GM18517 (cell line): ENCODE data around the gene GPC3.

ENCODE experiments used
- ATAC-seq: cut with Tn5 transposase; IDR thresholded peaks from one replicate; pipeline ENCODE4 v1.9.1; 2021; ENCODE audit warnings: mild to moderate bottlenecking, moderate library complexity; ENCODE audit not compliant: unreplicated experiment

GPC3 gene

GRCh38 chrX:133658293-133658911, 327.0 kb downstream of the GPC3 start:
- ATAC-seq = no peak

- ATAC-seq = no peak
Measured at GRCh38 chrX:133655275-133656265, 329.8 kb downstream of the GPC3 start.

- ATAC-seq = no peak
Measured at GRCh38 chrX:133654811-133655210, 330.6 kb downstream of the GPC3 start.

- ATAC-seq = no peak
Measured at GRCh38 chrX:133653358-133653757, 332.0 kb downstream of the GPC3 start.

GRCh38 chrX:133652185-133652584, 333.2 kb downstream of the GPC3 start:
- no peak for ATAC-seq

- ATAC-seq = no peak
Measured at GRCh38 chrX:133650239-133650638, 335.2 kb downstream of the GPC3 start.

GRCh38 chrX:133649651-133650050, 335.7 kb downstream of the GPC3 start:
- ATAC-seq = no peak

- no peak for ATAC-seq
Measured at GRCh38 chrX:133648594-133648993, 336.8 kb downstream of the GPC3 start.

GRCh38 chrX:133646719-133647116, 338.7 kb downstream of the GPC3 start:
- ATAC-seq = no peak

- no peak for ATAC-seq
Measured at GRCh38 chrX:133645977-133646718, 339.2 kb downstream of the GPC3 start.

- ATAC-seq = no peak
Measured at GRCh38 chrX:133645256-133645655, 340.1 kb downstream of the GPC3 start.

GRCh38 chrX:133640161-133641015, 345.0 kb downstream of the GPC3 start:
- ATAC-seq = no peak

GRCh38 chrX:133639726-133640125, 345.7 kb downstream of the GPC3 start:
- no peak for ATAC-seq

GRCh38 chrX:133638285-133638684, 347.1 kb downstream of the GPC3 start:
- ATAC-seq = no peak

GRCh38 chrX:133637765-133638164, 347.6 kb downstream of the GPC3 start:
- no peak for ATAC-seq

GRCh38 chrX:133636009-133636408, 349.4 kb downstream of the GPC3 start:
- no peak for ATAC-seq

GRCh38 chrX:133634416-133634815, 351.0 kb downstream of the GPC3 start:
- ATAC-seq = no peak

- no peak for ATAC-seq
Measured at GRCh38 chrX:133633950-133634349, 351.4 kb downstream of the GPC3 start.

GRCh38 chrX:133633162-133633561, 352.2 kb downstream of the GPC3 start:
- ATAC-seq = no peak

- ATAC-seq = no peak
Measured at GRCh38 chrX:133630362-133630761, 355.0 kb downstream of the GPC3 start.
